GM18867 (cell line): ENCODE data around the gene KL.

Experiments
- ATAC-seq: cut with Tn5 transposase; IDR thresholded peaks from one replicate; pipeline ENCODE4 v1.9.1; 2021; ENCODE audit warnings: mild to moderate bottlenecking, moderate library complexity; ENCODE audit not compliant: unreplicated experiment

KL gene

DNA sequence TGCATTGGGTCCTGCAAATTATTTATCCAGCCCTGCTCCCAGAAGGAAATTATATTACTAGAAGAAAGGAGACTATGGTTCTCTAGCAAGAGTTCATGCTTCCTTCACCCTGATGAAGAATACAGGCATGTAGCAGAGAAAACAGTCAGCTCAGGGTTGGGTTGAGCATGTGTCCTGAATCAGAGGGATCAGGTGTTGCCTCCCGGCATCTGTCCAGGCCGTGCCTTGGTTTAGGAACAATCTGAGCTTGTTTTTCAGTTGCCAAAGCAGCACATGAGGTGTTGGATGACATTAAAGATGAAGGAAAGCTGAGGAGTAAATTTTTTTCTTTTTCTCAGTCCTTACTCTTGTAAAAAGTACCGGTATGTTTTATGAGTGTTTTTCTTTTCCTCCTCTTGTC is 62.0 kb downstream of the KL start:
- no peak for ATAC-seq

- ATAC-seq: no peak
These were observed 63.7 kb downstream of the KL start for GRCh38 chr13:33079960-33080359.

DNA sequence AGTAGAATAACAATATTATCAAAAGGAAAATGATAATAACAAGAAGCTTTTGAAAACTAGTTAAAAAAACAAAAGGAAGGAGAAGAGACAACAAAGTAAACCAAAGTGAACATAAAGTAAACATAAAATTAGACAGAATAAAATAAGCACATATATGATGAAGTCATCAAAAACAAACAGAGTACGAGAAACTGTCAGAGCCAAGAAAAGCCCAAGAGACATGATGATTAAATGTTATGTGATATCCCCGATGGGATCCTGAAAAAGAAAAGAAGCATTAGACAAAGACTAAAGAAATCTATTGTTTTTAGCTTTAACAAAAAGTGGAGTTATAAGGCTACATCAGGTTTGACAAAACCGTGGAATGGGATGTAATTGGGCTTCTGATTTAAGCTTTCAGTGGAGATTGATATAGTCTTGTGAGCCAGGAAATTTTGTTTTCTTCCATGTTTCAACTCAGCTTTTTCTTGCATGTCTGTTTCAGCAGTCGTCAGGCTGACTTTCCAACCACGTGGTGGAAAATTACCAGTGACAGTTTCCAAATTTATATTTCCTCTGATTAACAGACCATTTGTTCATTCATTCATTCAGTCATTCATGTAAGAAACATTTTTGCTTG is 64.9 kb downstream of the KL start:
- no peak for ATAC-seq

- ATAC-seq: no peak
These were observed 65.4 kb downstream of the KL start for GRCh38 chr13:33081666-33082065.

DNA sequence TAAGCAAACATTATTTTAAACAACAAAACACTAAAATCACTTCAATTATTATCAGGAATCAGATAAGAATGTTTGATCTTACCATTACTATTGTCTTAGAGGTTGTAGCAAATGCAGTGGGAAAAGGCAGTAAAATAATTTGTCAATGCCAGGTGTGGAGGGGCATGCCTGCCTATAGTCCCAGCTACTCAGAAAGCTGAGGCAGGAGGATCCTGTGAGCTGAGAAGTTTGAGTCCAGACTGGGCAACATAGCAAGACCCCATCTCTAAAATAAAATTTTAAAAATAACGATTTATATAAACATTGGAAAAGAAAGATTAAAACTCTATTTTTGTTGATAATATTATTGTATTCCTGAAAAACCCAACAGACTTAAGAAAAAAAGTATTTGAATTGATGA is 66.8 kb downstream of the KL start:
- ATAC-seq: no peak

DNA sequence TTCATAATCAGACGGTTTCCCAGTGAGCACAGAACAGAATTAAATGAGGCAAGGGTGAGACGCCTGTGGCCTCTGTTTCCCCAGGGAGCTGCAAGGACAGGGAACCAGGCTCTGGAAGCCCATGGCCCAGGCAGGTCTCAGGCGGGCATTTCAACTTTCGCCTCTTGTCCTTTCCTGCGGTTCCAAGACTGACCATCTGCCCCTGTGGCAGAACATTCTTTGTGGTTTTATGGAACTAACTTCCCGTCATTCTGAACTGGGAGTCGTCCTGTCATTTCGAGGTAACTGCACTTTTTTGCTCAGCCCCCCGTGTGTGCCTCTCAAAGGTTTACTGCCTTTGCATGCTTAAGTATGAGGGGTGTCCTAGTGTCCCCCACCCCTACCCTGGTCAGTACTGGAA is 70.9 kb downstream of the KL start:
- ATAC-seq: no peak

DNA sequence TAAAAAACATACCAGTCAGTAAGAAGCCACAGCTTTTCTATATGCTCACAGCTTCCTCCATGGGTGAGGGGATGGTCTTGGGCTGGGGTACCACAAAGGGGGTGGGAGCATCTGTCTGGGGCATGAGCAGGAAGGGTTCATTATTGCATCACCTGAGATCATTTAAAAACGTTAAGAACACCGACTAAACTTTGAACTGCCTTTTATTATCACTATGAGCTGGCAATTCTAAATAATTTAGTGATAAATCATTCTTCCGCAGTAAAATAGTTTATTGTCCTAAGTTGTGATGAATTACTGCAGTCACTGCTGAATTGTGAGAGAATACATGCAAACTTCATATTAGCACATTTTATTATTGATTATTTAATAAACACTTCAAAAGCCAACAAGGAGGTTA is 71.6 kb downstream of the KL start:
- no peak for ATAC-seq

GRCh38 chr13:33089311-33089710 is 73.1 kb downstream of the KL start:
- no peak for ATAC-seq

DNA sequence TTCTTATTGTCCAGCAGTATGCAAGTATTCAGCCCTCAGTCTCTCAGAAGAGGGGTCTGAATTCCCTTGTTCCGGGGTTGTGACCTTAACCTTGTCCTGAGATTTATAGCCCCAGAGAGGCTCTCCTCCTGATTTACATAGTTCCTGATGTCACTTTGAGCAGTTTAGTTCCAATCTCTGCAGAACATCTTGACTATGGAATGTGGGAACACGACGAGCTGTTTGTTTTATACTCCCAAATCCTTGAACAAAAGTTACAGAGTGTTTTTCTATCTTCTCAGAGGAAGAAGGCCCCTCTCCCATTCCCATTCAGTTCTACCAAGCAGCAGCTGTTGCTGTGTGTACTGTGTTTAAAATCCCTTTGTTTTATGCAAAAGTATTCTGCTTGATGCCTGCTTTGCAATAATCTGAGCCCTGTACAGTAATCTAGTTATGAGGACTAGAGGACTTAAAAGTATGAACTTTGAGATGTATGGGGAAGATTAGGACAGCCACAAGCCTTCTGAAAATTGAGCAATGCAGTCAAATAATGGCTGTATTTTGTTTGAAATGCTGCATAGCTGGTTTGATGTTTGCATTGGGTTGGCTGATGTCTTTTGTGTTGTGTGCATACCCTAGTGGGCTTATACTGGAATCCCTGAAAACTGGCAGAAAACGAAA is 74.7 kb downstream of the KL start:
- no peak for ATAC-seq

GRCh38 chr13:33091415-33091774 is 75.2 kb downstream of the KL start:
- no peak for ATAC-seq

DNA sequence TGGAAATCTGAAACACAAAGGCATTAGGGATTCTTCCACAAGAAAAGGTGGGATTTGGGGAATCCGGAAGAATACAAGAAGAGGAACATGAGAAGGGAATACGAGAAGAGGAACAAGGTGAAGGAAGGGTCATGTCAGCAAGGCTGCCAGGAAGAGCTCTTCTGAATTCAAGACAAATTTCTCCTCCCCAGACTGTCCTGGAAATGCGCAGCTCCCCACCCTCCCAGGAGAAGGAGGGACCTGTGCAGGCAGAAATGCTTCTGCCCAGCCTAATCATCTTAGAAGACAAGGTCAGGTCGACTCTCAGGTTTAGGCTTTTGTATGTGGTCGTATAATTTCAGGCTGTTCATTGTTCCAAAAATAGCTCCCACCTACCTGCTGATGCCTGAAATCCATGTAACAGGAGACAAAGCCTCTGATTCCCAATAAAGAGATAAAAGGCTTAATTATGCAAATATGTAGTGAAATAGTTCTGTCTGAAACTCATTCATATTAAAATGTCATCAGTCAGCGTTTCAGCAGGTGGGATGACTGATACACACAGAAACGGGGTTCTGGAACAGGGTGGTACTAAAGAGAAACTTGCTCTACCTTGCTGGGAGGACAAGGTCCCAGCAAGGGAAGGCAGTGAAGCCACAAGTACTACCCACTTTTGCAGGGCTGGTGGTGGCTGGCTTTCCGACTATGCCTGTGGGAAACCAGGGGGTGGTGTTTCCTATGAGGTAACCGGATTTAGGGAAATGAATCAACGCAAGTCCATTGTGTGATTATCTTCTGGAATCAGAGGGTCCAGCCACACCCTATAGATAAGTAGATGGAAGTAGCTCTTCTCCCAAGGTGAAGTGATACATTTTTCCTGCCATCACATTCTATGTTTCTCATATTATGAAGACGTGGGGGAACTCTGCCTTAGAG is 76.1 kb downstream of the KL start:
- ATAC-seq: no peak

DNA sequence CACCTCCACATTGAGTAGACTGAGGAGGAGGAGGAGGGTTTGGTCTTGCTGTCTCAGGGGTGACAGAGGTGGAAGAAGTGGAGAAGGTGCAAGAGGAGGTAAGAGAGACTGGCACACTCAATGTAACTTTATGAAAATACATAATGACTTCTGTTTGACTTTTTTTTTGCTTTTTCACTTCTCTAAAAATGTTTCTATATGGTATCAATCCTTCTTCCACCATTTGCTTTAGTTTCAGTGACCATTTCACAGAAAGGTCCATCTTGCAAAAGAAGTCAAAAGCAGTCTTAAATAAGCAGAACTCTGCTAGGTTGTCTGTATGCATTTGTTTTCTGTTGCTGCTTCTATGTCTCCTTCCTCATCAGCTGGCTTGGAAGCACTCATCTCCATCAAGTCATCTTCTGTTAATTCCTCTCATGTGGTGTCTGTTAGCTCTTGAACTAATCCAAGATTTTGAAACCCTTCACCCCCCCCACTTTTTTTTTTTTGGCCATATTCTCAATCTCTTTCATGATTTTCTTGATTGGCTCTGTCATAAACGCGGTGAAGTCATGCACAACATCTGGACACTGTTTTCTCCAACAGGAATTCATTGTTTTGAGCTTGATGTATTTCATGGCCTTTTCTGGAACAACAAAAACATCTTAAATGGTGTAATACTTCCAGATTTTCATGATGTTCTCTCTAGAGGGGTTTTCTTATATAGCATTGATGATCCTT is 80.8 kb downstream of the KL start:
- peak; percentile 66 for ATAC-seq

DNA sequence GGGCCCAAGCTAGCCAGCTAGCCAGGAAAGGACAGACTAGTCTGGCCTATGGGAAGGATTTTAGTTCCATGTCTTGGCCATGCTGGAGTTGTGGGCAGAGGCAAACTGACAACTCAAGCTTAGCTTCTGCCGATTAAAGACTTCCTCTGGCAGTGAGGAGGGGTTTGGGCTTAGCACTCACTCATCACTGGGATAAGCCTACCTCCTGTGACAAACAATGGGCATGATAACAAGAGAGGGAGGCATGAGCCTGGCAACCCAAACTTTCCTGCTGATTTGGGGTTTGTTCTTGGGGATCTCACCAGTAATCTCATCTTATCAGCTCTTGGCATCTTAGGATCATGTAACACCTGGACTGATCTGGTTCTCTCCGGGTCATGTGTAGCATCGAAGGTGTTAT is 83.6 kb downstream of the KL start:
- ATAC-seq: no peak

DNA sequence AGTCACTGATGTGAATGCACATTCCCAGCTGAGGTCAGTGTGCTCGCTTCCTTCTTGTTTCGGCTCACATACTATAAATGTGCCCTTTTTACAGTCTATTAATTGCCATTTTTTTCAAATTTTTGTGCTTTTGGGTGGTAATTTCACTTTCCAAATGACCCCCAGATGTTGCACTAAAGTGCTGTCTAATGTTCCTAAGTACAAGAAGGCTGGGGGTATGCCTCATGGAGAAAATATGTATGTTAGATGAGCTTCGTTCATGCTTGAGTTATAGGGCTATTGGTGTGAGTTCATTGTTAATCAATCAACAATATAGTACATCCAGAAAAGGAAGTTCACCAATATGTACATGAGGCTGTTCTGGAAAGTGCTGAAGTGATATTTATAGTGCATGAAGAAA is 84.7 kb downstream of the KL start:
- ATAC-seq: no peak

- ATAC-seq: no peak
These were observed 85.6 kb downstream of the KL start for GRCh38 chr13:33101835-33102234.

- no peak for ATAC-seq
These were observed 87.2 kb downstream of the KL start for GRCh38 chr13:33103457-33103856.

DNA sequence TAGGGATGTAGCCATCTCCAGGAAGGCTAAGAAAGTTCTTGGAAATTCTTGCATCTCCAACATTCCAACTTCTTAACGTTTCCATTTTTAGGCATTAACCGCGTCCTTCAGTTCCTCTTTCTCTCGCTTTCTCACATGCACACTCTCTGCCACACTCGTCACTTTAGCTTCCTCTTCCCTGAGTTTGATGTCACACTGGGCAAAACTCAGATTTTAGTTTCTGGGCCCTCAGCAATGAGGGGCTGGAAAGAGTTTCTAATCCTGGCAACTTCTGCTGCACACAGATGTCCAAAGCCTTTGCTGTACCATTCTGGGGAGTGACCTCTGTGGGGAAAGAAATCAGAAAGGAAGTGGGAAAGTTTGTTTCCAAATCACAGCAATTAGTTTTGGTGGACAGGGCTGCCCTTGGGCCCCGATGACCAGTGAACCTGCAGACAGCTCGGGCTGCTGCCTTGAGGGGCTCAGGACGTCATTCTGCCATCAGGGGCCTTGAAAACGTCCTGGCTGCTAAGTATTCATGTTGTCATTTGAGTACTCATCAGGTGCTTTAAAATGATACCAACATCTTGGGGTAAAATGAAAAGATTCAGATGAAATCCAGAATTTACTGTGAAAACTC is 89.3 kb downstream of the KL start:
- no peak for ATAC-seq

GRCh38 chr13:33106656-33107360 is 90.6 kb downstream of the KL start:
- peak; percentile 33 for ATAC-seq

- no peak for ATAC-seq
These were observed 91.1 kb downstream of the KL start for GRCh38 chr13:33107361-33107760.

DNA sequence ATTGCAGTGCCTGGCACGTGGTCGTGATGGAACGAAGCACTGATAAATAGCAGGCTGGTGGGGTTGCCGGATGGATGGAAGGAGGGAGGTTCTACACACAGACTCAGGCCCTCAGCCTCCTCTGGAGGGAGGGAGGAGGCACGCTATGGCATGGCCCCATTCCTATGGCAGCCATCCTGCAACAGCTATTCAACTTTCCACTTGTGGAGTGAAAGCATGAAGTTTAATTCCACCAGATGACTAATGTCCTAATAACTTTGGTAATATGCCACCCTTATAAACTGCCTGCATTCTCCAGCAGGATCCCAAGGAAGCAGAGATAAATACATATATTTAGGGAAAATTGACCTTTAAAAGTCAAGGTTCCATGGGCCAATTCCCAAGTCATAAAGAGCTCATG is 92.4 kb downstream of the KL start:
- ATAC-seq: no peak
